Hematopoietic multipotent progenitor cell (in vitro differentiated cells): ENCODE measurements around the gene CFI. TPM values are rescaled to one million over a fixed set of nuclear protein-coding genes. Genes with fewer than 3 reads are reported as not detected.

Source experiments
- DNase-seq, 3 donors: peaks; one replicate each; pipeline ENCODE4 v3.0.0-alpha.2; 2011 to 2015; ENCODE audit warnings: low read depth in 2 of 3, low spot score in 2 of 3
- total RNA-seq: library from RNA; depleted of rRNA; stranded (reverse); fragments of >200 nt; gene quantifications from one replicate; pipeline ENCODE4 v1.2.3, GENCODE V29; 2012

CFI gene
- total RNA-seq, 1 donor, result 1.6 TPM

GRCh38 chr4:109735566-109736365 lies 66.0 kb downstream of the CFI start:
- no peak for DNase-seq

- no peak for DNase-seq
These were observed 68.1 kb downstream of the CFI start for GRCh38 chr4:109733728-109734127.

GRCh38 chr4:109730619-109731545 lies 70.9 kb downstream of the CFI start:
- no peak for DNase-seq

GRCh38 chr4:109729718-109730618 lies 71.8 kb downstream of the CFI start, which contains the start of gene PLA2G12A:
PLA2G12A (minus strand) TSS chr4:109730070; CDS start chr4:109729809, 261 bp downstream.
- peak; percentile 79 for DNase-seq

GRCh38 chr4:109729117-109729717 lies 72.6 kb downstream of the CFI start:
- peak in 1 of 3 donors; percentile 26 for DNase-seq

DNA sequence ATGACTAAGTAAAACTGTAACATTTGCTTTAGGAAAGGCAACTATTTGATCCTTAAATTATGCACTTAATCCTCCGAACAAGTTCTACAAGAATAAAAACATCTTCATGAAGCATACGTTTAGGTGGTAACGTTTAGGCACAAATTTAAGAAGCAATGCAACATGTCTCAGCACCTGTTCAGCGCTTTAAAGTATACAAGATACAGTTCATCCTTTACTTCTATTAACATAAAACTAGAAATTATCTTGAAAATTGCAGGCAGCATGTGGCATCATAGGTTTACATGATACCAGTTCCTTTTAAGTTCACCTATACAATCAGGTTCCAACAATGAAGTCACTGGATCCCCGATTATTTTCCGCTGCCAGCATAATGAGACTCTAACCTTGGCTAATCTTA lies 73.4 kb downstream of the CFI start:
- DNase-seq, result no peak

DNA sequence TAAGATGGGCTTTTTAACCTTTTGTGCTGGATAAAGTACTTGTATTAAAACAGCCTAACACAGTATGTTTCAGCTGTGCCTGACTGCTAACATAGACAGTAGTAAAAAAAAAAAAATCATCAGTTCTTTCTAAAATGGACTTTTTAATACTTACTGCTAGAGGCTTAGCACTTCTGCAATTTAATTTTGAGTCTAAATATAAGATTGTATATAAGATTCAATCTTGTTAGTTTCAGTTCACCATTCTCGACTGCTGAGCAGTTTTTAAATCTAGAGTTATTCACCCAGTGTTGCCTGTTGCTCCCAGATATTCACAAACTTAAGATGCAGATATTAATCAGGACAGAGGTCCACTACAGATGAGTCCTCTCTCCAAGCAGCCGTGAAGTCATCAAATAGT lies 78.7 kb downstream of the CFI start:
- DNase-seq, result no peak

DNA sequence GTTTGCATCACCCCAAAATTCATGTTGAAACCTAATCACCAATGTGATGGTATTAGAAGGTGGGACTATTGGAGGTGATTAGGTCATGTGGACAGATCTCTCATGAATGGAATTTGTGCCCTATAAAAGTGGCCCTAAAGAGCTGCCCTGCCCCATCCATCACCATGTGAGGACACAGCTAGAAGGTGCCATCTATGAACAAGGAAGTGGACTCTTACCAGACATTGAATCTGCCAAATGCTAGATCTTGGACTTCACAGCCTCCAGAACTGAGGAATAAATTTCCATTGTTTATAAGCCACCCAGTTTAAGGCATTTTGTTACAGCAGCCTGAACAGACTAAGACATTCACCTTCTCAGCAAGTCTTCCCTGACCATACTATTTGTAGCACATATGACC lies 79.4 kb downstream of the CFI start:
- DNase-seq, result no peak

- no peak for DNase-seq
These were observed 80.8 kb downstream of the CFI start for GRCh38 chr4:109721033-109721432.

- no peak for DNase-seq
These were observed 82.2 kb downstream of the CFI start for GRCh38 chr4:109719604-109720003.

DNA sequence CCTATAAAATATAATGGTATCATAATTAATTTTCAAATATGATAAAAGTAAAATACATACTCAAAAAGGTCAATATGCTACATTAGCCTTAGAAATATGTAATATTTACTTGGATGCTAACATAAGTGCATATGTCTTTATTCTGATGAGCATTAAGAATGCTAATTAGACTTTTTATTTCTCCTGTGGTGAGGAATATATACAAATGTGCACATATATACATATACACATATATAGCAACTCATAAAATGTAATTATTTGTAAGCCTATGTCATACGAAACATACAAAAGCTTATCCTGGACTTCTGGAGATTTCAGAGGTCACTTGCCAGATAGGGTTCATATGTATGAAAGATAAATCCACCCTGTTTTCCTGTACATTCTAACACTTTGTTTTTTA lies 83.0 kb downstream of the CFI start:
- DNase-seq, result no peak

GRCh38 chr4:109713500-109713899 lies 88.3 kb downstream of the CFI start:
- DNase-seq, result no peak

DNA sequence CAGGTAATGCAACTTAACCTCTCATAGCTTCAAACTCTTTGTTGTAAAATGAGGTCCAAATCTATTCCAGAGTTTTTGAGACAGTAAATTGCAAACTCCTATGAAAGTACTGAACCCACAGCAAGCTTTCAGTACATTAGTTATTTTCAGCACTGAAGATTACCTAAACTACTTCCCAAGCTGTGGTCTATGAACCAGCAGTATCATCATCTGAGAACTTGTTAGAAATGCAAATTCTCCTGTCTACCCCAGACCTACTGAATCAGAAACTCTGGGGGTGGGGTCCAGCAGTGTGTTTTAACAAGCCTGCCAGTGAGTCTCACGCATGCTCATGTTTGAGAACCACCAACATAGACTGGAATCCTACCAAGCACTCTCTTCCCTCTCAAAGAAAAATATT lies 92.8 kb downstream of the CFI start:
- DNase-seq, result no peak

DNA sequence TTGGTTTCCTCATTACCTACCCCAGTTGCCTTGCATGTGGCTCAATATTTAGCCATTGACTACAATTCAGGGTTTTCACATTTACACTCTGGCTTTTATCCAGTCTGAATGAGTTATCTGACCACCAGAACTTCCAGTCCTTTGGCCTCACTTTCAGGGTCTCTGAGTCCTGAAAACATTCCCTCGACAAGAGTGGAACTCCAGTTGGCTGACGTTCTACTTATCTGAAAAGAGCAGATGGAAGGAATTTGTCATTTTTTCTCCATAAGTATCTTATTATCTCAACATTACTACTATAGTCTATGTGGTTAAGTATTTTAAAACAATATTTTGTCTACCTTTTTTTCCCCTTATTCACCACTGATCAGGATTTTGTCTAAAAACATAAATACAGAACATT lies 93.4 kb downstream of the CFI start:
- no peak for DNase-seq

DNA sequence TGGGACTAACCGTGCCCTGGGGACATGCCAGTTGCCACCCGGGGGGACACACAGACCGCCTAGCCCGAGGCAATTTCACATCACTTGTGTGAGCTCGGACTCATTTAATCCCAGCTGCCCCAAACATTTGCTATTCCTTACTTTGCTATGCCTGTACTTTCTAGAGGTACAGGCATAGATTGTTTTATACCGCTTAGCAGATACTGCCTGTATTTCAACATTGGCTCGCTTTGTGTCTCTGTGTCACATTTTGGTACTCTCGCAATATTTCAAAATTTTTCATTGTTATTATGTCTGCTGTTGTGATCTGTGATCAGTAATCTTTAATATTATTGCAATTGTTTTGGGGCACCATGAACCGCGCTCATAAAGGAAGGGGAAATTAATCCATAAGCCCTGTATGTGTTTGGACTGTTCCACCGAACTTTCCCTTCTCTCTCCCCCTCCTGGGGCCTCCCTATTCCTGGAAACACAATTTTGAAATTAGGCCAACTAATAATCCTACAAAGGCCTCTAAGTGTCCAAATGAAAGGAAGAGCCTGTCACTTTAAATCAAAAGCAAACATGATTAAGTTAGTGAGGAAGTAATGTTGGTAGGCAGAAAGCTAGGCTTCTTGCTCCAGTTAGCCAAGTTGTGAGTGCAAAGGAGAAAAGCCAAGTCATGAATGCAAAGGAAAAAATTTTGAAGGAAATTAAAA lies 98.0 kb downstream of the CFI start:
- peak in 1 of 3 donors; percentile 29 for DNase-seq

GRCh38 chr4:109702950-109703663 lies 98.7 kb downstream of the CFI start, which contains the start of gene CASP6:
CASP6 (minus strand) TSS chr4:109703445; CDS start chr4:109703395, 50 bp downstream.
- peak; percentile 63 to 89 (median 86) for DNase-seq

GRCh38 chr4:109701566-109702410 lies 100.0 kb downstream of the CFI start:
- DNase-seq, result peak in 1 of 3 donors; percentile 12
